ENCODE measurements around the gene ACTG2.
"Not testable (repeated sequence)": the region's sequence is repeated elsewhere in the genome, so short reads cannot be mapped to it uniquely, and the experiment has no call there.

The ACTG2 gene

GRCh38 chr2:73926493-73927327, 33.9 kb downstream of the ACTG2 start, which contains the start of gene DGUOK:
Gene DGUOK, plus strand, starts transcription at chr2:73926880. Its CDS starts 31 bp downstream, at chr2:73926911.
- peak within 1 kb of the TSS; percentile 78 for H3K4me3 ChIP-seq (ENCODE audit: low read length)
- peak; percentile 99 for DNase-seq (ENCODE audit: low read depth, low spot score)

- peak overlapping the region; percentile 78 for H3K4me3 ChIP-seq (ENCODE audit: low read length)
- DNase-seq (ENCODE audit: low read depth, low spot score) = no peak
Observed at GRCh38 chr2:73927344-73927743, 34.5 kb downstream of the ACTG2 start.

- DNase-seq (ENCODE audit: low read depth, low spot score) = no peak
- no peak overlapping the region for H3K4me3 ChIP-seq (ENCODE audit: low read length)
Observed at GRCh38 chr2:73928963-73929347, 36.1 kb downstream of the ACTG2 start.

- H3K4me3 ChIP-seq (ENCODE audit: low read length) = no peak overlapping the region
Observed at GRCh38 chr2:73930386-73930785, 37.6 kb downstream of the ACTG2 start.

GRCh38 chr2:73931531-73932500, 39.0 kb downstream of the ACTG2 start:
- no peak overlapping the region for H3K4me3 ChIP-seq (ENCODE audit: low read length)
- no peak for DNase-seq (ENCODE audit: low read depth, low spot score)

More at GRCh38 chr2:73930386-73930785, 37.6 kb downstream of the ACTG2 start:
- DNase-seq (ENCODE audit: low read depth, low spot score) = no peak

GRCh38 chr2:73933194-73933593, 40.4 kb downstream of the ACTG2 start:
- DNase-seq (ENCODE audit: low read depth, low spot score) = no peak
- H3K4me3 ChIP-seq (ENCODE audit: low read length) = no peak overlapping the region

GRCh38 chr2:73935641-73936040, 42.8 kb downstream of the ACTG2 start:
- no peak for DNase-seq (ENCODE audit: low read depth, low spot score)
- no peak overlapping the region for H3K4me3 ChIP-seq (ENCODE audit: low read length)

GRCh38 chr2:73937103-73937885, 44.5 kb downstream of the ACTG2 start:
- no peak overlapping the region for H3K4me3 ChIP-seq (ENCODE audit: low read length)
- DNase-seq (ENCODE audit: low read depth, low spot score) = no peak

- H3K4me3 ChIP-seq (ENCODE audit: low read length) = no peak overlapping the region
- DNase-seq (ENCODE audit: low read depth, low spot score) = no peak
Observed at GRCh38 chr2:73937899-73938298, 45.1 kb downstream of the ACTG2 start.

- H3K4me3 ChIP-seq (ENCODE audit: low read length) = no peak overlapping the region
- no peak for DNase-seq (ENCODE audit: low read depth, low spot score)
Observed at GRCh38 chr2:73938718-73939352, 46.0 kb downstream of the ACTG2 start.

- H3K4me3 ChIP-seq (ENCODE audit: low read length) = no peak overlapping the region
- DNase-seq (ENCODE audit: low read depth, low spot score) = no peak
Observed at GRCh38 chr2:73939419-73939818, 46.6 kb downstream of the ACTG2 start.

- not testable (repeated sequence) for DNase-seq (ENCODE audit: low read depth, low spot score); H3K4me3 ChIP-seq (ENCODE audit: low read length)
Observed at GRCh38 chr2:73940066-73940465, 47.3 kb downstream of the ACTG2 start.

GRCh38 chr2:73942664-73943063, 49.9 kb downstream of the ACTG2 start:
- DNase-seq (ENCODE audit: low read depth, low spot score) = no peak
- H3K4me3 ChIP-seq (ENCODE audit: low read length) = no peak overlapping the region

- DNase-seq (ENCODE audit: low read depth, low spot score) = no peak
- no peak overlapping the region for H3K4me3 ChIP-seq (ENCODE audit: low read length)
Observed at GRCh38 chr2:73944714-73945113, 51.9 kb downstream of the ACTG2 start.

- no peak overlapping the region for H3K4me3 ChIP-seq (ENCODE audit: low read length)
Observed at GRCh38 chr2:73946215-73946614, 53.4 kb downstream of the ACTG2 start.

GRCh38 chr2:73946666-73947065, 53.9 kb downstream of the ACTG2 start:
- no peak for DNase-seq (ENCODE audit: low read depth, low spot score)
- H3K4me3 ChIP-seq (ENCODE audit: low read length) = no peak overlapping the region

More at GRCh38 chr2:73946215-73946614, 53.4 kb downstream of the ACTG2 start:
- DNase-seq (ENCODE audit: low read depth, low spot score) = no peak

GRCh38 chr2:73947412-73948018, 54.7 kb downstream of the ACTG2 start:
- no peak for DNase-seq (ENCODE audit: low read depth, low spot score)

GRCh38 chr2:73949802-73950201, 57.0 kb downstream of the ACTG2 start:
- no peak overlapping the region for H3K4me3 ChIP-seq (ENCODE audit: low read length)
- DNase-seq (ENCODE audit: low read depth, low spot score) = no peak

More at GRCh38 chr2:73947412-73948018, 54.7 kb downstream of the ACTG2 start:
- H3K4me3 ChIP-seq (ENCODE audit: low read length) = no peak overlapping the region

All from Jurkat, Clone E6-1 (cell line).